HG02798 (cell line): ENCODE results near the gene DQX1.
A peak's percentile ranks its signal among the peaks of the same experiment; 100 is the strongest.
"Not testable (repeated sequence)": the region's sequence is repeated elsewhere in the genome, so short reads cannot be mapped to it uniquely, and the experiment has no call there.

Experiments
- ATAC-seq: cut with Tn5 transposase; IDR thresholded peaks from one replicate; pipeline ENCODE4 v1.9.1; 2021; ENCODE audit warnings: mild to moderate bottlenecking; ENCODE audit not compliant: unreplicated experiment, poor library complexity

The DQX1 gene

GRCh38 chr2:74498500-74499266 lies 27.3 kb downstream of the DQX1 start:
- no peak for ATAC-seq

GRCh38 chr2:74497777-74498499 lies 28.1 kb downstream of the DQX1 start:
- peak; percentile 35 for ATAC-seq

GRCh38 chr2:74496997-74497776 lies 28.8 kb downstream of the DQX1 start:
- no peak for ATAC-seq

GRCh38 chr2:74495440-74495839 lies 30.6 kb downstream of the DQX1 start:
- ATAC-seq = no peak

GRCh38 chr2:74493546-74493945 lies 32.5 kb downstream of the DQX1 start:
- ATAC-seq = no peak

- no peak for ATAC-seq
These were observed 34.1 kb downstream of the DQX1 start for GRCh38 chr2:74491648-74492544.

GRCh38 chr2:74489906-74490305 lies 36.1 kb downstream of the DQX1 start:
- no peak for ATAC-seq

- ATAC-seq = no peak
These were observed 37.2 kb downstream of the DQX1 start for GRCh38 chr2:74488643-74489481.

- no peak for ATAC-seq
These were observed 39.9 kb downstream of the DQX1 start for GRCh38 chr2:74486141-74486540.

- not testable (repeated sequence) for ATAC-seq
These were observed 42.3 kb downstream of the DQX1 start for GRCh38 chr2:74483675-74484164.

GRCh38 chr2:74482801-74483674 lies 43.0 kb downstream of the DQX1 start, which contains the start of the genes CCDC142 and TTC31:
Gene CCDC142 (minus strand): TSS chr2:74482998. CDS start chr2:74482837, 161 bp downstream.
Gene TTC31 (plus strand): TSS chr2:74483081. CDS start chr2:74483096, 15 bp downstream.
- ATAC-seq = peak; percentile 93

GRCh38 chr2:74481961-74482800 lies 43.9 kb downstream of the DQX1 start:
- peak; percentile 42 for ATAC-seq

- no peak for ATAC-seq
These were observed 44.6 kb downstream of the DQX1 start for GRCh38 chr2:74481431-74481830.

- no peak for ATAC-seq
These were observed 51.1 kb downstream of the DQX1 start for GRCh38 chr2:74474899-74475298.

- ATAC-seq = no peak
These were observed 51.5 kb downstream of the DQX1 start for GRCh38 chr2:74474481-74474880.

- no peak for ATAC-seq
These were observed 53.1 kb downstream of the DQX1 start for GRCh38 chr2:74472945-74473258.
